HG02759 (cell line): ENCODE data around the gene SLC37A4.
"Not testable (repeated sequence)": the region's sequence is repeated elsewhere in the genome, so short reads cannot be mapped to it uniquely, and the experiment has no call there.

Experiments
- ATAC-seq: cut with Tn5 transposase; IDR thresholded peaks from one replicate; pipeline ENCODE4 v1.9.1; 2021; ENCODE audit warnings: mild to moderate bottlenecking, moderate library complexity; ENCODE audit not compliant: unreplicated experiment

SLC37A4 gene

DNA sequence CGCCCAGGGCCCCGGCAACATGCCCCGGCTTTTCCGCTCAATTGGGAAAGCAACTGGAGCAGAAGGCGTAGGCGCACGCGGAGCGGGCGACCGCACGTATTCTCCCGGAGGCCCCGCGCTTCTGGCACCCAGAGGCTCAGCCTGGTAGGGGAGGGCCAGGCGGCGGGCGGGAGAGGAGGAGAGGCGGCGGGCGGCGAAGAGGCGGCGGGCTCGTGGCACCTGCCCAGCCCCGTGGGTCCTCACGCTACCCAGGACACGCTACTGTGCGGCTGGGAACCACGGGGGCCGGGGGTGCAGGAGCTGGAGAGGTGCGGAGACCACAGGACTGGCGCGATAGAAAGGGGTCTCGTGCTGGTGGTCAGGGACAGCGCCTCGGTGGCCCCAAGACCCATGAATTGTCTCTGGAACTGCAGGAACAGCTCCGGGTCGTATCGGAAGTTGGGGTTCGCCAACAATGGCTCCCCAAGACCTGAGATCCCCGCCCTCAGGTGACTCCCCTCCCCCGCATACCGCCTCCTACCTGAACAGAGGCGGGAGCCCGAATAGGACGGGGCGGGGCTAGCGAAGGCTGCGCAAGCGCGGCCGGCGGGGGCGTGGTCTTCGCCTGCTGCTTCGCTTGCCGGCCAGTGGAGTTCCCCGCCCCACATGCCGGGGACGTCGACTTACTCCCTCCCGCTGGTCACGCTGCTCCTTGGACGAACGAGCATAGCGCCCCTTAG lies at the start of gene SLC37A4:
Gene SLC37A4 (minus strand): TSS at position 549 of the 719 bp plus-strand sequence.
- peak; percentile 89 for ATAC-seq

DNA sequence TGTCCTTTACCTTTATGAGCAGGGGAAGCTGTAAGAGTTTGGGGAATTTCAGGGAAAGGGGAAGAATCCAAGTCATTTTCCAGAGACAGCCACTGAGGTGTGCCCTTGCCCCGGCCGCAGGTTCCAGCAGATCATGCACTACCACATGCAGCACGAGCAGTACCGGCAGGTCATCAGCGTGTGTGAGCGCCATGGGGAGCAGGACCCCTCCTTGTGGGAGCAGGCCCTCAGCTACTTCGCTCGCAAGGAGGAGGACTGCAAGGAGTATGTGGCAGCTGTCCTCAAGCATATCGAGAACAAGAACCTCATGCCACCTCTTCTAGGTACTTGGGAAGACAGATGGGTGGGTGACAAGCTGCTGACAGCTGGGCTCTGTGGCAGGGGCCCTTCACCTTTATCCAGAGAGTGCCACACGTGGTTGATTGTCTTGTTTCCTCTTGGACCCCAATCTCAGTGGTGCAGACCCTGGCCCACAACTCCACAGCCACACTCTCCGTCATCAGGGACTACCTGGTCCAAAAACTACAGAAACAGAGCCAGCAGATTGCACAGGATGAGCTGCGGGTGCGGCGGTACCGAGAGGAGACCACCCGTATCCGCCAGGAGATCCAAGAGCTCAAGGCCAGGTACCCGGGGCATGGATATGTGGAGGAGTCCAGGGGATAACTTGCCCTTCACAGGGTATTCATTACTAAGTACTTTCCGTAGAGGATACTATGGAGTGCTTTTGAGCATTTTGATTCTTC lies 48.2 kb upstream of the SLC37A4 start:
- no peak for ATAC-seq

GRCh38 chr11:119077839-119078238 lies 47.2 kb upstream of the SLC37A4 start:
- no peak for ATAC-seq

DNA sequence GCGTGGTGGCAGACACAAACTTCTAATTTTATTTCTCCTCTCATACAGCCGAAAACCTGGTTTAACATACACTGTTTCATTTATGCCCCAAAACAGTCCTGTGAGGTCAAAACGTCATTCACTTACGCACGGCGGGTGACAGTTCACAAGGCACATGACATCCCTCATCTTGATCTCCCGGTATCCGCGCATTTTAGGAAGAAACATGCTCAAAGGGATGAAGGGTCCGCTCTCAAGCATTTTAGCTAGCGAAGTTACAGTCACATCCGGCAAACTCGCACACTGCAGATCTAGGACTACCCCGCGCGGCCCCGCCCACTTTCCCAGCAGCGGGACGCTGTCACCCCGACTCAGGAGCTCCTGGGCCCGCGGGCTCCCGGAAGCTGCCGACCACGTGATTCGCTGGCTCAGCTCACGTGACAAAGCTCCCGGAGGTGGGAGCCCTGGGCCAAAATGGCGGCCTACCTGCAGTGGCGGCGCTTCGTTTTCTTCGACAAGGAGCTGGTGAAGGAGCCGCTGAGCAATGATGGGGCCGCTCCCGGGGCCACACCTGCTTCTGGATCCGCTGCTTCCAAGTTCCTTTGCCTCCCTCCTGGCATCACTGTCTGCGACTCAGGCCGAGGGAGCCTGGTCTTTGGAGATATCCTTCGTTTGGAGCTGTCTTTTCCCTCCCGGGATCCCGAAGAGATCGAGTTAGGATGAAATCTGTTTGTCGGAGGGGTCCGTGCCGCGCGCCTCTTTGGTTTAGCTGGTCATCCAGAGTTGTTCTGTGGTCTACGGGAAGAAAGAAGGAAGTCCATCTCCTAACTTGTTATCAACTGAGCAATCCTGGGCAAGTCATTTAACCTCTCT lies 36.9 kb upstream of the SLC37A4 start, which contains the start of gene VPS11:
Gene VPS11 (plus strand): TSS at position 448 of the 852 bp plus-strand sequence. CDS start 6 bp downstream, at position 454.
- ATAC-seq, result peak; percentile 95

- ATAC-seq, result no peak
These were observed 34.7 kb upstream of the SLC37A4 start for GRCh38 chr11:119065369-119065768.

DNA sequence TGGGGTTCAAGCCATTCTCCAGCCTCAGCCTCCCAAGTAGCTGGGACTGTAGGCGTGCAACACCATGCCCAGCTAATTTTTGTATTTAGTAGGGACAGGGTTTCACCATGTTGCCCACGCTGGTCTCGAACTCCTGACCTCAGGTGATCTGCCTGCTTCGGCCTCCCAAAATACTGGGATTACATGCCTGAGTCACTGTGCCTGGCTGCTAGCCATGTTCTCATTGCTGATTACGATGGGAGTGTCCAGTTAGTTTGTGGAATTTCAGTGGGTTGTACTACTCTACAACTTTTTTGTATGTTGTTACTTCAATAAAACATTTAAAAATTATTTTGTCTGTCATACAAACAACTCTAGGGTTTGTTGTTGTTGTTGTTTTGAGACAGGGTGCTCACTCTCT lies 32.1 kb upstream of the SLC37A4 start:
- ATAC-seq, result no peak

GRCh38 chr11:119061256-119061655 lies 30.6 kb upstream of the SLC37A4 start:
- no peak for ATAC-seq

GRCh38 chr11:119059128-119059527 lies 28.5 kb upstream of the SLC37A4 start:
- not testable (repeated sequence) for ATAC-seq

GRCh38 chr11:119057000-119057769 lies 26.5 kb upstream of the SLC37A4 start, which contains the start of gene HYOU1:
HYOU1 (minus strand) TSS chr11:119057205; CDS start chr11:119056160, 1,045 bp downstream.
- ATAC-seq, result peak; percentile 93

- peak; percentile 4 for ATAC-seq
These were observed 25.8 kb upstream of the SLC37A4 start for GRCh38 chr11:119056421-119056999.

GRCh38 chr11:119055901-119056300 lies 25.2 kb upstream of the SLC37A4 start:
- ATAC-seq, result no peak

GRCh38 chr11:119054418-119054817 lies 23.7 kb upstream of the SLC37A4 start:
- ATAC-seq, result no peak

- ATAC-seq, result no peak
These were observed 21.6 kb upstream of the SLC37A4 start for GRCh38 chr11:119052163-119052814.

GRCh38 chr11:119051440-119052162 lies 20.9 kb upstream of the SLC37A4 start:
- ATAC-seq, result peak; percentile 70

GRCh38 chr11:119049081-119049480 lies 18.4 kb upstream of the SLC37A4 start:
- no peak for ATAC-seq

DNA sequence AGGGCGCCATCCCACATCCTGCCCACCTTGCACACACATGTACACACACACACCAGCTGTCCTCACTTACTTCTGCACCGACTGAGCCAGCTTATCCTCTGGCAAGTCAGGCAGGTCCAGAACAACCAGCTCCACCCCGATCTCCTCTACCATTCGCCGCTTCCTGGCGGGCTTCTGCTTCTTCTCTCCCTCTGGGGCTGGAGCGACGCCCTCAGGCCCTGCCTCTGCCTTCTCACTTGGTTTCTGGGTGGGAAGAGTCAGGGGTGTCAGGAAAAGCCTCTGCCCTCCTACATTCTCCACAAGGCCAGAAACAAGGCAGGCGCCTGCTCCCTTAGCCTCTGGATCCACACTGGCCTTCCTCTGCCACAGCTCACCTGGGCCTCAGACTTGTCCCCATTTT lies 18.0 kb upstream of the SLC37A4 start:
- no peak for ATAC-seq

DNA sequence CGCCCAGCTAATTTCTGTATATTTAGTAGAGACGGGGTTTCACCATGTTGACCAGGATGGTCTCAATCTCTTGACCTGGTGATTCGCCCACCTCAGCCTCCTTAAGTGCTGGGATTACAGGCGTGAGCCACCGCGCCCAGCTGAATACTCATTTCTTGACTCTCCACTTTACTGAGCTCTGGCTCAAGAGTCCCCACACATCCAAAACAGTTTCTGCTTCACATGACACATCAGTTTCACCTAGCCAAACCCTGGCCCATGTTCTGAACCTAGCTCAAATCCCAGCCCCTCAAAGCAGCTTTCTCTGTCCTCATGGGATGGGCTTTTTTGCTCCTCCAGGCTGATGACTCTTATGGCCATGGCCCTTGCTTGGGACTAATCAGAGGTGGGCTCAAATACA lies 16.5 kb upstream of the SLC37A4 start:
- no peak for ATAC-seq

- ATAC-seq, result no peak
These were observed 15.8 kb upstream of the SLC37A4 start for GRCh38 chr11:119046489-119046888.

GRCh38 chr11:119044708-119045107 lies 14.0 kb upstream of the SLC37A4 start:
- no peak for ATAC-seq
